Measurements from ENCODE around the gene CKM.

CKM gene

DNA sequence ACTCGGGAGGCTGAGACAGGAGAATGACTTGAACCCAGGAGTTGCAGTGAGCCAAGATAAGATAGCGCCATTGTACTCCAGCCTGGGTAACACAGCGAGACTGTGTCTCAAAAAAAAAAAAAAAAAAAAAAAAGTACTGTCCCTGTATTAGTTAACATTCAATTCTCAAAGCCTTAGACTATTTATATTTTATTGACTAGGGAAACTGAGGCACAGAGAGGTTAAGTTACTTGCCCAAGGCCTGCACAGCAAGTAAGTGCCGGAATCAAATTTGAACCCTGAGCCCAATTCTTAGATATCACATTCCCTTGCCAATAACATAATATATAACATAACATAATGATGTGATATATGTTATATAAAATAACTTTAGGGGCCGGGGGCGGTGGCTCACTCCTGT lies 17.0 kb upstream of the CKM start:
- TF ChIP-seq SIN3A (IDR thresholded peaks at IDR 0.05; ENCODE audit: borderline replicate concordance, insufficient read depth, low read length) (no peak), FOXP2 (optimal IDR thresholded peaks at IDR 0.05; ENCODE audit: borderline replicate concordance, extremely low read depth, extremely low read length, insufficient read depth) (no peak), TAF1 (IDR thresholded peaks at IDR 0.05; ENCODE audit: borderline replicate concordance, insufficient read depth, low read length) (no peak), POLR2AphosphoS5 (IDR thresholded peaks at IDR 0.05; ENCODE audit: low read depth, low read length) (no peak)
- TF ChIP-seq, protein P1, sequence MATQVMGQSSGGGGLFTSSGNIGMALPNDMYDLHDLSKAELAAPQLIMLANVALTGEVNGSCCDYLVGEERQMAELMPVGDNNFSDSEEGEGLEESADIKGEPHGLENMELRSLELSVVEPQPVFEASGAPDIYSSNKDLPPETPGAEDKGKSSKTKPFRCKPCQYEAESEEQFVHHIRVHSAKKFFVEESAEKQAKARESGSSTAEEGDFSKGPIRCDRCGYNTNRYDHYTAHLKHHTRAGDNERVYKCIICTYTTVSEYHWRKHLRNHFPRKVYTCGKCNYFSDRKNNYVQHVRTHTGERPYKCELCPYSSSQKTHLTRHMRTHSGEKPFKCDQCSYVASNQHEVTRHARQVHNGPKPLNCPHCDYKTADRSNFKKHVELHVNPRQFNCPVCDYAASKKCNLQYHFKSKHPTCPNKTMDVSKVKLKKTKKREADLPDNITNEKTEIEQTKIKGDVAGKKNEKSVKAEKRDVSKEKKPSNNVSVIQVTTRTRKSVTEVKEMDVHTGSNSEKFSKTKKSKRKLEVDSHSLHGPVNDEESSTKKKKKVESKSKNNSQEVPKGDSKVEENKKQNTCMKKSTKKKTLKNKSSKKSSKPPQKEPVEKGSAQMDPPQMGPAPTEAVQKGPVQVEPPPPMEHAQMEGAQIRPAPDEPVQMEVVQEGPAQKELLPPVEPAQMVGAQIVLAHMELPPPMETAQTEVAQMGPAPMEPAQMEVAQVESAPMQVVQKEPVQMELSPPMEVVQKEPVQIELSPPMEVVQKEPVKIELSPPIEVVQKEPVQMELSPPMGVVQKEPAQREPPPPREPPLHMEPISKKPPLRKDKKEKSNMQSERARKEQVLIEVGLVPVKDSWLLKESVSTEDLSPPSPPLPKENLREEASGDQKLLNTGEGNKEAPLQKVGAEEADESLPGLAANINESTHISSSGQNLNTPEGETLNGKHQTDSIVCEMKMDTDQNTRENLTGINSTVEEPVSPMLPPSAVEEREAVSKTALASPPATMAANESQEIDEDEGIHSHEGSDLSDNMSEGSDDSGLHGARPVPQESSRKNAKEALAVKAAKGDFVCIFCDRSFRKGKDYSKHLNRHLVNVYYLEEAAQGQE (IDR thresholded peaks at IDR 0.05; ENCODE audit: insufficient read depth in 1 of 2, low read depth in 2 of 2, low read length in 2 of 2), result no peak

DNA sequence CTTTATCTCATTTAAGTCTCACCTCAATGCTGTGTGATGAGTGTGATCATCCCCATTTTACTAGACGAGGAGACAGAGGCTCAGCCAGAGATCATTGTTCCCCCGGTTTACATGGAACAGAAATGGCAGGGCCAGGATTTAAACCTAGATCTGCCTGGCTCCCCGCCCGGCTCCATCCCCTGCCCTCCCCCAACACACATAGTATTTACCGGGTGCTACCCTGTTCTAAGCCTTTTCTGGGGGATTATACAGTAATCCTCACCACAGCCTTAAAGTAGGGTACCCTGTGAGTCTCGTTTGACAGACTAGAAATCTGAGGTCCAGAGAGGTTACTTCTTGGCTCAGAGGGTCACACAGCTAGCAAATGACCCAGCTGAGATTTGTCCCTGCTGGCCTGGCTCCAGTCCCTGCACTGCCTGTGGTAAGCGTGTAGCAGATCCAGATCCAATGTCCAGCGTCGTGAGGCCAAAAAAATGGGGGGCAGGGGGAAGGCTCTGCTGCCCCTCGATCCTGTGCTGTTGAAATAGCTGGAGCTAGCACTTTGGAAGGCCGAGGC lies 14.1 kb upstream of the CKM start:
- TF ChIP-seq POLR2AphosphoS5 (IDR thresholded peaks at IDR 0.05; ENCODE audit: low read depth, low read length) (no peak), TAF1 (IDR thresholded peaks at IDR 0.05; ENCODE audit: borderline replicate concordance, insufficient read depth, low read length) (no peak), SIN3A (IDR thresholded peaks at IDR 0.05; ENCODE audit: borderline replicate concordance, insufficient read depth, low read length) (no peak), FOXP2 (optimal IDR thresholded peaks at IDR 0.05; ENCODE audit: borderline replicate concordance, extremely low read depth, extremely low read length, insufficient read depth) (no peak)

DNA sequence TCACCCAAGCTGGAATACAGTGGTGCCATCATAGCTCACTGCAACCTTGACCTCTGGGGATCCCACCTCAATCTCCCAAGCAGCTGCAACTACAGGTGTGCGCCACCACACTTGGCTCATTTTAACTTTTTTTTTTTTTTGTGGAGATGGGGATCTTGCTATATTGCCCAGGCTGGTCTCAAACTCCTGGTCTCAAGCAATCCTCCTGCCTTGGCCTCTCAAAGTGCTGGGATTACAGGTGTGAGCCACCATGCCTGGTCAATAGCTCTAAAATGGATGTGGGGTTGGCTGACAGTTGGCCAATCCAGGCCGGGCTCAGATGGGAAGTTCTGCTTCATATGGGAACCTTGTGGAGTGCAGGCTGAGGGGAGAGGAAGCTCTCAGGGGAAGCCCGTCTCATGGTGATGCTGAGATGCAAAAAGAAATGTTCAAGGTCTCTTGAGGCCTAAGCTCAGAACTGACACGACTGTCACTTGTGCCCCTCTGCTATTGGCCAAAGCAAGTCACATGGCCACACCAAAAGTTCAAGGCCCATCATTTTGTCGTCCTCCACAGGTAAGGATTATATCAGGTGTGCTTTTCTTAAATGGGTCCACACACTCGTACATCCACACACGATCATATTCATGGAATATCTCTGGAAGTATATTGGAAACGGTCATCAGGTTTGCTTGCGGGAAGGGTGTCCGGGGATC lies 11.1 kb upstream of the CKM start:
- TF ChIP-seq POLR2AphosphoS5 (IDR thresholded peaks at IDR 0.05; ENCODE audit: low read depth, low read length) (no peak), TAF1 (IDR thresholded peaks at IDR 0.05; ENCODE audit: borderline replicate concordance, insufficient read depth, low read length) (no peak), FOXP2 (optimal IDR thresholded peaks at IDR 0.05; ENCODE audit: borderline replicate concordance, extremely low read depth, extremely low read length, insufficient read depth) (no peak), SIN3A (IDR thresholded peaks at IDR 0.05; ENCODE audit: borderline replicate concordance, insufficient read depth, low read length) (no peak)
- TF ChIP-seq, protein P1 (IDR thresholded peaks at IDR 0.05; ENCODE audit: insufficient read depth in 1 of 2, low read depth in 2 of 2, low read length in 2 of 2), result no peak

DNA sequence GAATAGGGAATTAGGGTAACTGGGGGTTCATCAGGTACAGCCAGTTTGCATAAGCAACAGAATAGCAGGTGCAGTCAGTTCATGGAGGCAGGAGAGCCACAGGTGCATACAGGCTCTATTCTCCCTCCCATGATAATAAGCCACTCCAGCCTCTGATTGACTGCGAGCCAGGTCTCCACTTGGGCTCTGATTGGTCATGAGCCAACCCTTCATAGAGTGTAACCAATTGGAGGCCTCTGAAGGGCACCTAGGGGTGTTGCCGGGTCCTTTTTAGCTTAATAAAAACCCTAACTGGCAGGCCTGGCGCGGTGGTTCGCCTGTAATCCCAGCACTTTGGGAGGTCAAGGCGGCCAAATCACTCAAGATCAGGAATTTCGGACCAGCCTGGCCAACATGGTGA lies 8.7 kb upstream of the CKM start:
- TF ChIP-seq FOXP2 (optimal IDR thresholded peaks at IDR 0.05; ENCODE audit: borderline replicate concordance, extremely low read depth, extremely low read length, insufficient read depth) (no peak), TAF1 (IDR thresholded peaks at IDR 0.05; ENCODE audit: borderline replicate concordance, insufficient read depth, low read length) (no peak), POLR2AphosphoS5 (IDR thresholded peaks at IDR 0.05; ENCODE audit: low read depth, low read length) (no peak), SIN3A (IDR thresholded peaks at IDR 0.05; ENCODE audit: borderline replicate concordance, insufficient read depth, low read length) (no peak)
- TF ChIP-seq, protein P1 (IDR thresholded peaks at IDR 0.05; ENCODE audit: insufficient read depth in 1 of 2, low read depth in 2 of 2, low read length in 2 of 2), result no peak

DNA sequence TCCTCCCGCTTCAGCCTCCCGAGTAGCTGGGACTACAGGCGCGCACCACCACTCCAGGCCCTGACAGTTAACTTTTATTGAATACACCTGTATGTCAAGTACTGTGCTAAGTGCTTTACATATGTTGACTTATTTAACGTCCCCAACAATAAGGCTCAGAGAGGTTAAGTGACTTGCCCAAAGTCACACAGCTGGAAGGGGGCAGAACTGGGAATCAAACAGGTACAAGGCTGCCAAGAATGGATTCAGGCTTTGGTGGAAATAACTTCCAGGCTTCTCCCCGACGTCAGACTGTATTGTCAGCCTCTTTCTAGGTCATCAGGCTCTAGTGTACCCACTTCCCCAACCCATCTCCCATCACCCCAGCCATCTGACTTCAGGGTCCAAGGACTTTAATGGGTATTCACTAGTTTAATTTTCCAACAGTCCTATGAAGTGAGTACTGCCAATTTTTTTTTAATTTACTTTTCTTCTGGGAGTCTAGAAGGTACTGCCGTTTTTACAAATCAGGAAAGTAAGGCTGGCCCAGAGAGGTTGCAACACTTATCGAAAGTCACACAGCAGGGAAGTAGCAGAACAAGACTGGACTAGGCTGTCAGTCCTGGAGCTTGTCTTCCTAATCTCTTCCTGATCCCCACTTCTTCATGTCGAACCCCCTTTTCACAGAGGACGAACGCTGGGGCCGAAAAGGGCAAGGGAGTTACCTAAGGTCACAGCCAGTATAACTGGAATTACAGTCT lies 4.9 kb upstream of the CKM start:
- TF ChIP-seq FOXP2 (optimal IDR thresholded peaks at IDR 0.05; ENCODE audit: borderline replicate concordance, extremely low read depth, extremely low read length, insufficient read depth) (no peak), TAF1 (IDR thresholded peaks at IDR 0.05; ENCODE audit: borderline replicate concordance, insufficient read depth, low read length) (no peak), SIN3A (IDR thresholded peaks at IDR 0.05; ENCODE audit: borderline replicate concordance, insufficient read depth, low read length) (no peak), POLR2AphosphoS5 (IDR thresholded peaks at IDR 0.05; ENCODE audit: low read depth, low read length) (no peak)
- TF ChIP-seq, protein P1 (IDR thresholded peaks at IDR 0.05; ENCODE audit: insufficient read depth in 1 of 2, low read depth in 2 of 2, low read length in 2 of 2), result no peak
